ENCODE measurements around the gene CAMK2D. TPM values are rescaled to one million over a fixed set of nuclear protein-coding genes. Genes with fewer than 3 reads are reported as not detected.
A peak's percentile ranks its signal among the peaks of the same experiment; 100 is the strongest.

Gene CAMK2D
- total RNA-seq, 1 experiment from 2014 or later: 19.9 TPM

- peaks cover 2% of the 10 kb centered on the region for H3K36me3 ChIP-seq
- H3K4me3 ChIP-seq: no peak overlapping the region
- no peak for DNase-seq
- H3K9me3 ChIP-seq: peaks cover 1% of the 10 kb centered on the region; the same call in 1 of the 2 replicates
- H3K27me3 ChIP-seq: no peaks in the 10 kb centered on the region
Observed at GRCh38 chr4:113482325-113482724, 279.2 kb downstream of the CAMK2D start.

GRCh38 chr4:113481820-113482219 is 279.7 kb downstream of the CAMK2D start:
- H3K9me3 ChIP-seq: peaks cover 6% of the 10 kb centered on the region
- no peak overlapping the region for H3K4me3 ChIP-seq
- H3K27me3 ChIP-seq: no peaks in the 10 kb centered on the region
- no peak for DNase-seq
- H3K36me3 ChIP-seq: peaks cover 2% of the 10 kb centered on the region

GRCh38 chr4:113480109-113480508 is 281.4 kb downstream of the CAMK2D start:
- no peak for DNase-seq
- H3K27me3 ChIP-seq: no peaks in the 10 kb centered on the region
- H3K4me3 ChIP-seq: no peak overlapping the region
- H3K9me3 ChIP-seq: peaks cover 13% of the 10 kb centered on the region
- H3K36me3 ChIP-seq: peaks cover 2% of the 10 kb centered on the region

GRCh38 chr4:113478032-113478431 is 283.5 kb downstream of the CAMK2D start:
- H3K36me3 ChIP-seq: peaks cover 2% of the 10 kb centered on the region

GRCh38 chr4:113476800-113477199 is 284.7 kb downstream of the CAMK2D start:
- DNase-seq: peak; percentile 3
- H3K36me3 ChIP-seq: peaks cover 2% of the 10 kb centered on the region
- H3K27me3 ChIP-seq: no peaks in the 10 kb centered on the region
- H3K4me3 ChIP-seq: no peak overlapping the region
- H3K9me3 ChIP-seq: peaks cover 13% of the 10 kb centered on the region

More at GRCh38 chr4:113478032-113478431, 283.5 kb downstream of the CAMK2D start:
- Histone ChIP-seq H3K27me3 (no peaks in the 10 kb centered on the region), H3K9me3 (peaks cover 13% of the 10 kb centered on the region), H3K4me3 (no peak overlapping the region)
- no peak for DNase-seq

- peaks cover 2% of the 10 kb centered on the region for H3K36me3 ChIP-seq
- H3K4me3 ChIP-seq: no peak overlapping the region
- peaks cover 13% of the 10 kb centered on the region for H3K9me3 ChIP-seq
- DNase-seq: no peak
- H3K27me3 ChIP-seq: no peaks in the 10 kb centered on the region
Observed at GRCh38 chr4:113474017-113474416, 287.5 kb downstream of the CAMK2D start.

GRCh38 chr4:113472864-113473263 is 288.7 kb downstream of the CAMK2D start:
- Histone ChIP-seq H3K36me3 (no peaks in the 10 kb centered on the region; the same call in none of the 2 replicates), H3K27me3 (no peaks in the 10 kb centered on the region), H3K9me3 (peaks cover 13% of the 10 kb centered on the region), H3K4me3 (no peak overlapping the region)
- no peak for DNase-seq

- no peak overlapping the region for H3K4me3 ChIP-seq
- no peaks in the 10 kb centered on the region for H3K27me3 ChIP-seq
- H3K36me3 ChIP-seq: no peaks in the 10 kb centered on the region; the same call in 1 of the 2 replicates
- H3K9me3 ChIP-seq: peaks cover 2% of the 10 kb centered on the region; the same call in 1 of the 2 replicates
- DNase-seq: no peak
Observed at GRCh38 chr4:113471146-113471860, 290.2 kb downstream of the CAMK2D start.

GRCh38 chr4:113469926-113470325 is 291.6 kb downstream of the CAMK2D start:
- H3K36me3 ChIP-seq: no peaks in the 10 kb centered on the region
- H3K4me3 ChIP-seq: no peak overlapping the region
- no peak for DNase-seq
- no peaks in the 10 kb centered on the region for H3K9me3 ChIP-seq
- no peaks in the 10 kb centered on the region for H3K27me3 ChIP-seq

- DNase-seq: no peak
- H3K9me3 ChIP-seq: no peaks in the 10 kb centered on the region
- no peaks in the 10 kb centered on the region for H3K27me3 ChIP-seq
- no peaks in the 10 kb centered on the region for H3K36me3 ChIP-seq
- H3K4me3 ChIP-seq: no peak overlapping the region
Observed at GRCh38 chr4:113469023-113469390, 292.5 kb downstream of the CAMK2D start.

GRCh38 chr4:113468165-113469022 is 293.1 kb downstream of the CAMK2D start:
- Histone ChIP-seq H3K36me3 (no peaks in the 10 kb centered on the region), H3K4me3 (peak overlapping the region; percentile 26), H3K9me3 (no peaks in the 10 kb centered on the region), H3K27me3 (no peaks in the 10 kb centered on the region)
- DNase-seq: peak; percentile 92

GRCh38 chr4:113467581-113467980 is 294.0 kb downstream of the CAMK2D start:
- no peaks in the 10 kb centered on the region for H3K36me3 ChIP-seq
- H3K4me3 ChIP-seq: peak overlapping the region; percentile 26
- H3K9me3 ChIP-seq: no peaks in the 10 kb centered on the region
- no peaks in the 10 kb centered on the region for H3K27me3 ChIP-seq
- no peak for DNase-seq

GRCh38 chr4:113462286-113462685 is 299.3 kb downstream of the CAMK2D start:
- H3K27me3 ChIP-seq: no peaks in the 10 kb centered on the region
- no peak for DNase-seq
- no peak overlapping the region for H3K4me3 ChIP-seq
- no peaks in the 10 kb centered on the region; the same call in 1 of the 2 replicates for H3K36me3 ChIP-seq
- no peaks in the 10 kb centered on the region for H3K9me3 ChIP-seq

GRCh38 chr4:113461281-113461680 is 300.3 kb downstream of the CAMK2D start:
- Histone ChIP-seq H3K36me3 (no peaks in the 10 kb centered on the region; the same call in 1 of the 2 replicates), H3K27me3 (no peaks in the 10 kb centered on the region), H3K9me3 (no peaks in the 10 kb centered on the region), H3K4me3 (no peak overlapping the region)
- no peak for DNase-seq

GRCh38 chr4:113457886-113458285 is 303.7 kb downstream of the CAMK2D start:
- no peaks in the 10 kb centered on the region for H3K27me3 ChIP-seq
- DNase-seq: no peak
- no peak overlapping the region for H3K4me3 ChIP-seq
- H3K36me3 ChIP-seq: no peaks in the 10 kb centered on the region; the same call in 1 of the 2 replicates
- no peaks in the 10 kb centered on the region for H3K9me3 ChIP-seq

GRCh38 chr4:113457121-113457520 is 304.4 kb downstream of the CAMK2D start:
- no peak for DNase-seq
- Histone ChIP-seq H3K27me3 (no peaks in the 10 kb centered on the region), H3K36me3 (no peaks in the 10 kb centered on the region; the same call in 1 of the 2 replicates), H3K9me3 (no peaks in the 10 kb centered on the region), H3K4me3 (no peak overlapping the region)

- Histone ChIP-seq H3K36me3 (no peaks in the 10 kb centered on the region; the same call in 1 of the 2 replicates), H3K27me3 (no peaks in the 10 kb centered on the region), H3K4me3 (no peak overlapping the region), H3K9me3 (no peaks in the 10 kb centered on the region)
- no peak for DNase-seq
Observed at GRCh38 chr4:113455061-113455460, 306.5 kb downstream of the CAMK2D start.
